Lung (tissue), 16 donors: Measurements from ENCODE around the gene RAPSN. TPM values are rescaled to one million over a fixed set of nuclear protein-coding genes. Genes with fewer than 3 reads are reported as not detected.

Experiments used
- ATAC-seq: fragments of 200-7000 bp; cut with Tn5 transposase; one replicate; pipeline ENCODE4 v1.9.1; 2020; ENCODE audit warnings: moderate number of reproducible peaks; ENCODE audit not compliant: insufficient read depth, low FRiP score
- DNase-seq, 3 donors: peaks; one replicate each; pipeline ENCODE4 v3.0.0-alpha.2; 2013 to 2017
- H3K27ac ChIP-seq, 2 donors: one replicate each; pipeline ENCODE4 v1.5.1; 2013; ENCODE audit warnings: mild to moderate bottlenecking in 2 of 2, moderate library complexity in 2 of 2, control low read depth in 1 of 2, inconsistent platforms in 1 of 2, low read depth in 1 of 2, low read length in 1 of 2
- H3K27me3 ChIP-seq, 3 donors: one replicate each; pipeline ENCODE4 v1.5.1; 2013; ENCODE audit warnings: low read length in 2 of 3; ENCODE audit not compliant: control insufficient read depth in 3 of 3, insufficient read depth in 3 of 3
- H3K36me3 ChIP-seq, 4 donors: one replicate each; pipeline ENCODE4 v1.5.1; 2013; ENCODE audit warnings: low read length in 4 of 4, mild to moderate bottlenecking in 1 of 4, moderate library complexity in 1 of 4; ENCODE audit not compliant: control insufficient read depth in 4 of 4, insufficient read depth in 4 of 4
- H3K4me1 ChIP-seq, 5 donors: one replicate each; pipeline ENCODE4 v1.5.1; 2013; ENCODE audit warnings: low read length in 5 of 5, mild to moderate bottlenecking in 2 of 5, moderate library complexity in 1 of 5; ENCODE audit not compliant: control insufficient read depth in 5 of 5, insufficient read depth in 5 of 5
- H3K4me3 ChIP-seq: one replicate; pipeline ENCODE4 v1.5.1; 2013; ENCODE audit warnings: mild to moderate bottlenecking, control low read depth, moderate library complexity
- H3K9ac ChIP-seq, 2 donors: one replicate each; pipeline ENCODE4 v1.5.1; 2013; ENCODE audit warnings: low read length in 2 of 2, control low read depth in 1 of 2; ENCODE audit not compliant: insufficient read depth in 1 of 2
- H3K9me3 ChIP-seq, 4 donors: one replicate each; pipeline ENCODE4 v1.5.1; 2013; ENCODE audit warnings: low read length in 3 of 4, mild to moderate bottlenecking in 1 of 4, moderate library complexity in 1 of 4; ENCODE audit not compliant: control insufficient read depth in 4 of 4, insufficient read depth in 3 of 4
- CTCF ChIP-seq: IDR thresholded peaks from 2 replicates; pipeline ENCODE4 v1.5.1; 2012; ENCODE audit warnings: mild to moderate bottlenecking; ENCODE audit errors: control extremely low read depth, extremely low read depth
- WGBS, 2 donors: extraction: QIAGEN DNeasy Blood & Tissue Kit; methylation state at CpG; one replicate each; pipeline ENCODE4 v1.1.7; 2013; 5-methylcytosine and 5-hydroxymethylcytosine counted together
- long read RNA-seq, 5 donors: transcript quantifications; one replicate each; lab custom pipeline, GENCODE V29; 2026
- polyA plus RNA-seq, 2 donors: library from polyadenylated mRNA; stranded (reverse); fragments of 200-250 nt; gene quantifications; one replicate each; pipeline ENCODE4 v1.2.1, GENCODE V29; 2013
- total RNA-seq, 2 donors: library from RNA; depleted of rRNA in 1 of 2; stranded (reverse); fragments of >200 nt in 1 of 2; gene quantifications; one replicate each; pipeline ENCODE4 v1.2.1, GENCODE V29; 2014 to 2021
- donor health status: control.
- donor health status: control.
- donor health status: Bipolar disorder and iron deficiency.
- donor health status: healthy.
- donor health status: DM: yes; HTN: yes; CAD: no.

The RAPSN gene
- 1 to 10 TPM in 1 of 2 donors, not detected in 1; 1.5 TPM for total RNA-seq
- polyA plus RNA-seq, result under 1 TPM; 0.38 to 0.49 TPM
- long read RNA-seq, donor 1, result 0 reads
- long read RNA-seq, donor 2, partial matches to known transcripts, result 0 of 1 reads
- long read RNA-seq, donor 2, other reads (novel, unspliced or antisense), result 0 of 1 reads
- long read RNA-seq, donor 3, result 0 reads
- long read RNA-seq, donor 4, result 0 reads
- long read RNA-seq, donor 5, result 0 reads

- TF ChIP-seq CTCF, result no peak
- Histone ChIP-seq H3K27me3 (no peaks in the 10 kb centered on the region), H3K9me3 (peaks cover 0 to 3% (median 0%) of the 10 kb centered on the region in 4 donors), H3K4me3 (no peak within 1 kb of the TSS), H3K27ac (no peak within 1 kb of the TSS), H3K9ac (no peak within 1 kb of the TSS), H3K36me3 (no peaks in the 10 kb centered on the region), H3K4me1 (peaks cover 0 to 3% (median 0%) of the 10 kb centered on the region in 5 donors)
- ATAC-seq (no peak), DNase-seq (no peak)
- 80 to 90% methylated on average over 32 of the region's 32 CpGs for WGBS, 2 donors
Observed at GRCh38 chr11:47448566-47449427, at the start of gene RAPSN. Gene RAPSN (minus strand): TSS chr11:47449136. CDS start chr11:47448964, 172 bp downstream.

GRCh38 chr11:47498149-47498548 lies 49.2 kb upstream of the RAPSN start:
- no peak for TF ChIP-seq CTCF
- H3K27ac ChIP-seq, result no peak overlapping the region
- ATAC-seq (no peak), DNase-seq (no peak)
- H3K4me3 ChIP-seq, result no peak overlapping the region
- peaks cover 5 to 11% (median 7%) of the 10 kb centered on the region in 4 donors for H3K36me3 ChIP-seq
- H3K4me1 ChIP-seq, result peaks cover 4 to 46% (median 5%) of the 10 kb centered on the region in 5 donors
- H3K9ac ChIP-seq, result no peak overlapping the region
- no peaks in the 10 kb centered on the region for H3K27me3 ChIP-seq
- 97 to 99% methylated on average over 3 of the region's 3 CpGs for WGBS, 2 donors
- H3K9me3 ChIP-seq, result no peaks in the 10 kb centered on the region

GRCh38 chr11:47496808-47497207 lies 47.9 kb upstream of the RAPSN start:
- H3K27me3 ChIP-seq, result no peaks in the 10 kb centered on the region
- H3K4me1 ChIP-seq, result peaks cover 4 to 51% (median 5%) of the 10 kb centered on the region in 5 donors
- H3K9ac ChIP-seq, result no peak overlapping the region
- no peak overlapping the region for H3K4me3 ChIP-seq
- TF ChIP-seq CTCF, result no peak
- ATAC-seq (no peak), DNase-seq (no peak)
- no peaks in the 10 kb centered on the region for H3K9me3 ChIP-seq
- no peak overlapping the region for H3K27ac ChIP-seq
- H3K36me3 ChIP-seq, result peaks cover 6 to 11% (median 8%) of the 10 kb centered on the region in 4 donors
